Endometrial microvascular endothelial cells (primary cell): Measurements from ENCODE around the gene MRS2. TPM values are rescaled to one million over a fixed set of nuclear protein-coding genes. Genes with fewer than 3 reads are reported as not detected.
"Not testable (repeated sequence)": the region's sequence is repeated elsewhere in the genome, so short reads cannot be mapped to it uniquely, and the experiment has no call there.

Experiments used
- in situ Hi-C: cut with HindIII; loops from 2 replicates; pipeline ENCODE4 v1.10.0; 2017; ENCODE audit warnings: low sequenced_read_pairs, low pct_unique_long_range_greater_than_20kb; ENCODE audit errors: inconsistent ontology term
- total RNA-seq: library from RNA; depleted of rRNA; stranded (reverse); fragments of >200 nt; gene quantifications from one replicate; pipeline ENCODE4 v1.2.3, GENCODE V29; 2015; ENCODE audit errors: inconsistent ontology term

The MRS2 gene
- total RNA-seq, 1 donor from 2014 or later, result 38.0 TPM

- in situ Hi-C loops, result not testable (repeated sequence)
Observed at GRCh38 chr6:24384369-24385130, 18.2 kb upstream of the MRS2 start.

GRCh38 chr6:24385536-24386269 is 17.0 kb upstream of the MRS2 start:
- in situ Hi-C loops, result no loop called here

- in situ Hi-C loops, result no loop called here
Observed at GRCh38 chr6:24387818-24388217, 14.9 kb upstream of the MRS2 start.

GRCh38 chr6:24391208-24391607 is 11.5 kb upstream of the MRS2 start:
- in situ Hi-C loops, result no loop called here

GRCh38 chr6:24391756-24392405 is 10.9 kb upstream of the MRS2 start:
- in situ Hi-C loops, result no loop called here

GRCh38 chr6:24394061-24394779 is 8.5 kb upstream of the MRS2 start:
- in situ Hi-C loops, result no loop called here

GRCh38 chr6:24394780-24395437 is 7.8 kb upstream of the MRS2 start:
- in situ Hi-C loops, result no loop called here

GRCh38 chr6:24396824-24397223 is 5.9 kb upstream of the MRS2 start:
- in situ Hi-C loops, result no loop called here

GRCh38 chr6:24397631-24398030 is 5.1 kb upstream of the MRS2 start:
- in situ Hi-C loops, result no loop called here

GRCh38 chr6:24400045-24401039 is 2.4 kb upstream of the MRS2 start:
- in situ Hi-C loops, result not testable (repeated sequence)

- in situ Hi-C loops, result no loop called here
Observed at GRCh38 chr6:24401458-24401857, 1.3 kb upstream of the MRS2 start.

- in situ Hi-C loops, result no loop called here
Observed at GRCh38 chr6:24403501-24403824, 727 bp downstream of the MRS2 start.

GRCh38 chr6:24405262-24405661 is 2.5 kb downstream of the MRS2 start:
- in situ Hi-C loops, result no loop called here

- in situ Hi-C loops, result no loop called here
Observed at GRCh38 chr6:24408719-24409410, 6.1 kb downstream of the MRS2 start.

GRCh38 chr6:24410622-24411021 is 7.9 kb downstream of the MRS2 start:
- in situ Hi-C loops, result no loop called here

GRCh38 chr6:24412294-24412693 is 9.6 kb downstream of the MRS2 start:
- in situ Hi-C loops, result no loop called here

- in situ Hi-C loops, result not testable (repeated sequence)
Observed at GRCh38 chr6:24414531-24414930, 11.8 kb downstream of the MRS2 start.
